NCI-H510A treated with DMSO at 0.1 percent for 48 hours (cell line): ENCODE measurements around the gene FARSB.
"Not testable (repeated sequence)": the region's sequence is repeated elsewhere in the genome, so short reads cannot be mapped to it uniquely, and the experiment has no call there.

Experiments used
- DNase-seq: peaks from one replicate; lab custom pipeline; 2025; lab: John Stamatoyannopoulos, UW

The FARSB gene

DNA sequence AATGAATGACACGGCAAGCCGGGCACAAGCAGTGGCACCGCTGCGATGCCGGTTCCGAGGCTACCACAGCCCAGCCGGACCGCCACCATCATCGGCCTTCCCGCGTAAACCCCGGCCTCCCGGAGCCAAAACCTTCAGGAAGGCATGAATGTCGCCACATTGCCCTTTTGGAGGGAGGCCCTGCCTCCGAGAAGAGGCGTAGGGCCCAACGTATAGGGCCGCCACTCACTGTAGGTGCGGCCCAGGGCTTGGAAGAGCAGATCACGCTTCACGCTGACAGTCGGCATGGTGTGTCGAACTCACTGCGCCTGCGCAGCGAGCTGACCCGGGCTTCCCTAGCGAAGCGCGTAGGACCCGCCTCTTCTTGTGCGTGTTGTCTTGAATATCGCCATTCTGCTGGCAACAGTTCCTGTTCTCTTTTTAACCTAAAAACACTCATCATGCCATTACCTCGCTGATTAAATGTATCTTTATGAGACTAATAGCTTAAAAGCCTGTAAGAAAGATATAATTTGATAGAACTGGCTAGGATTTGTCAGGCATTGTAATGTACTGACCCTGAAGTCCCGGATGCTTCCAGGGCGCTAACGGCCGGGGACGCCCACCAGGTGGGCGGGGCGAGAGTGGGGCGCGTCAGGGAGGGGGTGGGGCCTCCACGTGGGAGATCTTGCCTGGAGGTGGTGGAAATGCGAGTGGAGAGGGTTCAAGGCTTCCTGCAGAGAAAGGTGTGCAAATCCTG lies at the start of gene FARSB:
Gene FARSB (minus strand): TSS at position 306 of the 739 bp plus-strand sequence. CDS start 19 bp downstream, at position 287.
- DNase-seq, result peak; percentile 99

DNA sequence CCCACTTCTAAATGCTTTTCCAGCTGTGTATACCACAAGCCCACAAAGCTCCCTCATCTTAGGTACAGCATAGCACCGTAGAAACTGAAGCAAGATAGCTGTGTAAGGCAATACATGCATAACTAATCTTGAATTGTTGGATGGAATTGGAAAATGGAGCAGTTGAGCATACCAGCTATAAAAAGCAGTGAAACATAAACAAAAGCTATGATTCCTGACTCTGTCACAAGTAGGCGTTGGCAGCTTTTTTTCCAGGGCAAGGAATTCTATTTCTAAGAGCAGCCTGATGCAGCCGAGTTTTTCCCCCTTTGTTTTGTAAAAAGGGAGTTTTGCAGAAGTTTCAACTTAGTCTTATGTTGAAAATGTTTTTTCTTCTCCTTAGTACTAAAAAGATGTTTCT lies 48.0 kb upstream of the FARSB start:
- no peak for DNase-seq

DNA sequence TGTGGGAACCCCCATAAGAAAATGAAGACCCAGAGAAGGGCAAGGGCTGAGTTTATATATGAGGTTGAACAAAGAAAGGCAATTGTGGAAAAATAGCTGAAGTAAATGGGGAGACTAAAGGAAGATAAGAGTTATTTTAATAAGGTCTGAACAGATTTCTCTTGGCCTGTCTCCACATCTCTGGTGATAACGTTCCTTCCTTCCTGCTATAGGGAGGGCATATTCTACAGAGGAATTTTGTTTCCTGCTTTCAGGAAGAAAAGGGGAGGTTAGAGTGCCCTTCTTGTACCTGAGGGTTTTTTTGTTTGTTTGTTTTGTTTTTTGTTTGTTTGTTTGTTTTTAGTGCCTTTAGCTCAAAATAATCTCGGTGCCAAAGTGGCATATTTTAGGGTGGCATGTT lies 47.2 kb upstream of the FARSB start:
- DNase-seq, result no peak

DNA sequence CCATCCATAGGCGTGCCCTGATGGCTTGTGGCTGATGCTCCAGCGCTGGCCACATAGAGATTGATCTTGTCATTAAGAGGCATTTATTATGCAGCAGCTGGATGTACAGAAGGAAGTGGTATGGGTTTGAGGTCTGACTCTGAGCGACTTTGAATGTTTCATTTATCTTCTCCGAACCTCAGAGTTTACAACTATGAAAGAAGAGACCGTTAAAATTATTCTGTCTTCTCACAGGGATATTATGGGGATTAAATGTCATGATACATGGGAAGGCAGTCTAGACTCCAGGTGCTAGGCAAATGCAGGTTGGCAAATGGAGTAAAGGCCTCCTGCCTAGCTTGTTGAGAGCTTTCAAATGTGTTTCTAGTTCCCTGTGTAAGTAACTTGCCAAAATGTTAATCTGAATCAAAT lies 45.8 kb upstream of the FARSB start:
- DNase-seq, result no peak

DNA sequence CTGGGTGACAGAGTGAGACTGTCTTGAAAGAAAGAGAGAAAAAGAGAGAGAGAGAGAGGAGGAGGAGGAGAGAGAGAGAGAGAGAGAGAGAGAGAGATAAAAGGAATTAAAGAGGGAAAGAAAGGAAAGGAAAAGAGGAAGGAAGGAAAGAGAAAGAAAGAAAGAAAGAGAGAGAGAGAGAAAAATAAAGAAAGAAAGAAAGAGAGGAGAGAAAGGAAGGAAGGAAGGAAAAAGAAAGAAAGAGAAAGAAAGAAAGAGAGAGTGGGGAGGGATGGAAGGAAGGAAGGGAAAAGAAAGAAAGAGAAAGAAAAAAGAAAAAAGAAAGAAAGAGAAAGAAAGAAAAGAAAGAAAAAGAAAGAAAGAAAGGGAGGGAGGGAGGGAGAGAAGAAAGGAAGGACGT lies 45.3 kb upstream of the FARSB start:
- no peak for DNase-seq

DNA sequence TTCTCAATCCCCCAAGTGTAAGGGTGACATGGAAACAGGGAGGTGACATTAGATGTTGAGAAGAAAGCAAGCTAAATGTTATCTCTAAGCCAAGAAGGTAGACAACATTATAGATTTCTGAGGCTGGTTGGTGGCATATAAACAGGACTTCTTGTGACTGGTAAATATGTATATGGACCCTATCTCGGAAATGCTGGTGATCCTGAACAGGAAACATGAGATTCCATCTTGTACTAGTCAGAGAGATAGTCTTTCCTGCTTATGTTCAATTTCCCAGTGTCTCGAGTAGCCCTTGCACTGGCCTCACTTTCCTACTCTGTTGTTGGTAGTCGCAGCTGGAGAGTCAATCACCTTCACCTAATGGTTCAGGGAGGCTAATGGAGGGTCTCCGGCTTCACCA lies 42.4 kb upstream of the FARSB start:
- DNase-seq, result no peak

- DNase-seq, result peak; percentile 5
Measured at GRCh38 chr2:222693837-222694236, 37.9 kb upstream of the FARSB start.

GRCh38 chr2:222693413-222693812 lies 37.5 kb upstream of the FARSB start:
- DNase-seq, result not testable (repeated sequence)

- peak; percentile 71 for DNase-seq
Measured at GRCh38 chr2:222690564-222691200, 34.8 kb upstream of the FARSB start.

- no peak for DNase-seq
Measured at GRCh38 chr2:222689322-222689721, 33.4 kb upstream of the FARSB start.

GRCh38 chr2:222688917-222689316 lies 33.0 kb upstream of the FARSB start:
- no peak for DNase-seq

- DNase-seq, result no peak
Measured at GRCh38 chr2:222686086-222686750, 30.3 kb upstream of the FARSB start.

DNA sequence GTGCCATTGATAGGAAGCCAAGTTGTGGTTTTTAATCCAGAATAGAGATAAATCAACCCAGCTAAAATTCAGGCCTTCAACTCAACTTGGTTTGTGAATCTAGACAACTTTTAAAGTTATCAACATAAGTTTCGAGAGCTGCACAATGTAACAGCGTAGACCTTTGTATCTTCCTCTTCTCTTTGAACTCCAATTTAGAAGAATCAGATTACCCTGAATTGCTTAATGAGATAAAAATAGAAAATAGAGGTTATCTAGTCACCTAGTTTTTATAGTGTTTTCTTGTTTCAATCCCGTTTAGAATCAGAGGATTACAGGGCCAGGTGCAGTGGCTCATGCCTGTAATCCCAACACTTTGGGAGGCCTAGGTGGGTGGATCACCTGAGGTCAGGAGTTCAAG lies 27.9 kb upstream of the FARSB start:
- DNase-seq, result no peak

DNA sequence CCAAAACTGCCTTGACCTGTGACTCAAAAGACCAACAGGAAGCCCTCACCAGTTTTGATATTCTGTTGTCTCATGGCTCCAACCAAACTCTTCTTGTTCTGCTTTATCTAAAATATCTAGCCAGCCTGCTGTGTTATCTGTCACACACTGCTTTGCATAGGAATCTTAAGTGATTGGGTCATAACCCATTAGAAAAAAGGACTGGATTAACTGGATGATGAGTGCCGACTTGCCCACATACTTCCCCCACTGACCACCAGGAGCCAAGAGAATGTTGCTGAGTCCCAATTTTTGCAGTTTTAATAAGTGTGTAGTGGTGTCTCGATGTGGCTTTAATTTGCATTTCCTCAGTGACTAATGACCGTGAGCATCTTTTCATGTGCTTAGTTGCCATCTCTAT lies 22.1 kb upstream of the FARSB start:
- no peak for DNase-seq

GRCh38 chr2:222673883-222674282 lies 18.0 kb upstream of the FARSB start:
- DNase-seq, result no peak

- DNase-seq, result no peak
Measured at GRCh38 chr2:222673273-222673672, 17.4 kb upstream of the FARSB start.

DNA sequence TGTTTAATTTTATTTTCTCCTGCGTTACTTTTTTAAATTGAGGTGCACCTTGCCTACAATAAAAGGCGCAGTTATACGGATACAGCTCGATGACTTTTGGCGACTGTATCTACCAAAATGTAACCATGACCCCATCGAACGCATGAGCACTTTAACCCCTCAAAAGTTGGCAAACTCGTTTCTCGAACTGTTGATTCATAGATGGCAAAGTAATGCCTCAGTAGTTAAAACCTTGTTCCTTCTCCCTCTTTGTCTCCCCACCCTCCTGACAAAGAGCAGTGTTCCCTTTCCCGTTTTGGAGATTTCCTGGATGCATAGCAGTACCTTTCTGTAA lies 16.1 kb upstream of the FARSB start:
- DNase-seq, result no peak

DNA sequence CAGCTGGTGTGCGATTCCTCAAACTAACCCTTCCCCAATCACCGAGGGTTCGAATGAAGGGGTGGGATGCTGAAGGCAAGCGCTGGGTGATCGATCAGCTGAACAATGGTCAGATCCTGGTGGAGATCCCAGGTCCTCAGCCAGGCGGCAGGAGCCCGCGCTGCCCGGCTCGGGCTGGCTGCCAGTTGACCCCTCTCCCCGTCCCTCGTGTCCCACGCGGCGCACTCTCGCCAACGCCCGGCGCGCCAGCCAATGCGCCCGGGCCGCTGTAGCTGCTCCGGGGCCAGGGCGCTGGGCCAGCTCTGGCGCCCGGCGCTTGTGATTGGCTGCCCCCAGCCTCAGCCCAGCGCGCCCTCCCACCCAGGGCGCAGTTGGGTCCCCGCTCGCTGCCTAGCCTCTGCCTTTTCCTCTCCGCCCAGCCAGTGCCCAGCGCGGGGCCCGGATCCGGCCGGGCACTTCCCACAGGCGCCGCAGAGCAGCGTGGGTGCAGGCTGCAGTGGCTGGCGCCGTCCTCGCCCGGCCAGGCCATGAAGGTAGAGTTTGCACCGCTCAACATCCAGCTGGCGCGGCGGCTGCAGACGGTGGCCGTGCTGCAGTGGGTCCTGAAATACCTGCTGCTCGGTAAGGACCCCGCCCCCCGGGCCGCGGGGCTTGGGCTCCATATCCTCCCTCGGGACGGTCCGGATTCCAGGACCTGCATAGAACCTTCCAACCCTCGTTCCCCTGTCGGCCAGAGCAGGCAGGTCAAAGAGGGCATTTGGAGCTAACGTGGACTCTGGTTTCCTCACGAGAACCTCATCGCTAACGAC lies 15.6 kb upstream of the FARSB start, which contains the start of gene MOGAT1:
Gene MOGAT1 (plus strand): TSS at position 400 of the 809 bp plus-strand sequence. CDS start 128 bp downstream, at position 528.
- peak; percentile 35 for DNase-seq

DNA sequence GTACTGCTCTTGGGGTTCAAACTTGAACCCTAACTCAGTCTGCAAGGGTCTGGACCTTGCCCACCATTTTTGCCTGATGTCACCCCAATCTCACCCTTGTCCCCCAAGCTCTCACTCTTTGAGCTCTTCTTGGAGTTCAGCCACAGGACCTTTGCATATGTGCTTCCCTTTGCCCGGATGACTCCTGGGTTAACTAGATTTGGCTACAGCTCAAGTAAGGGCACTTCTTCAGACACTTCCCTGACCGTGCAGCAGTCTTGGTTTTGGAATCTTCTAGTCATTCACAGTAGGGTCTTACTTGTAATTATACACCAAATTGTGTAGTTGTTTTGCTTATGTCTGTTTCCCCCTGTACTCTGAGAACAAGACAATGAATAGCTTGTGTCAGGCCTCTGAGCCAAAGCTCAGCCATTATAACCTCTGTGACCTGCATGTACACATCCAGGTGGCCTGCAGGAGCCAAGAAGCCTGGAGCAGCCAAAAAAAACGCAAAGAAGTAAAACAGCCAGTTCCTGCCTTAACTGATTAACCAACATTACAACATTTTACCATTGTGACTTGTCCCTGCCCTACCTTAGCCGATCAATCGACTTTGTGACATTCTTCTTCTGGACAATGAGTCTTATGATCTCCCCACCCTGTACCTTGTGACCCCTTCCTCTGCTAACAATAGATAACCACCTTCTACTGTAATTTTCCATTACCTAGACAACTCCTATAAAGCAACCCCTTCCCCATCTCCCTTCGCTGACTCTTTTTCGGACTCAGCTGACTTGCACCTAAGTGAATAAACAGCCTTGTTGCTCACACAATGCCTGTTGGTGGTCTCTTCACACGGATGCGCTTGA lies 14.5 kb upstream of the FARSB start:
- no peak for DNase-seq

- no peak for DNase-seq
Measured at GRCh38 chr2:222669353-222669752, 13.5 kb upstream of the FARSB start.

GRCh38 chr2:222668494-222669154 lies 12.7 kb upstream of the FARSB start:
- no peak for DNase-seq
